DOHH2 (cell line): ENCODE results near the gene GAMT.

Experiments
- H3F3A ChIP-seq: fragments of 200-600 bp; sonication (generic), shearing (Covaris generic); 2 replicates; pipeline ENCODE4 v1.6.0; 2016; ENCODE audit warnings: antibody characterized with exemption, mild to moderate bottlenecking; ENCODE audit not compliant: control insufficient read depth, insufficient read depth
- H3K27ac ChIP-seq: fragments of 200-600 bp; sonication (generic); 2 replicates; pipeline ENCODE4 v1.5.1; 2014; ENCODE audit warnings: low read depth, mild to moderate bottlenecking, low read length, moderate library complexity
- H3K27me3 ChIP-seq: fragments of 200-600 bp; sonication (generic); 2 replicates; pipeline ENCODE4 v1.6.1; 2014; ENCODE audit warnings: mild to moderate bottlenecking, low read length, mixed read lengths; ENCODE audit not compliant: control insufficient read depth
- H3K36me3 ChIP-seq: fragments of 200-600 bp; sonication (generic); 2 replicates; pipeline ENCODE4 v1.6.1; 2014; ENCODE audit warnings: mild to moderate bottlenecking, low read length, moderate library complexity, mixed read lengths; ENCODE audit not compliant: control insufficient read depth
- H3K4me1 ChIP-seq: fragments of 200-600 bp; sonication (generic); 2 replicates; pipeline ENCODE4 v1.6.1; 2014; ENCODE audit warnings: mild to moderate bottlenecking, low read length, mixed read lengths; ENCODE audit not compliant: control insufficient read depth
- H3K4me2 ChIP-seq: fragments of 200-600 bp; sonication (generic); 2 replicates; pipeline ENCODE4 v1.6.0; 2014; ENCODE audit warnings: mild to moderate bottlenecking, low read length, moderate library complexity
- H3K4me3 ChIP-seq: fragments of 200-600 bp; sonication (generic); 2 replicates; pipeline ENCODE4 v1.5.1; 2014; ENCODE audit warnings: mild to moderate bottlenecking, low read length, mixed read lengths
- H3K79me2 ChIP-seq: fragments of 200-600 bp; sonication (generic); 2 replicates; pipeline ENCODE4 v1.6.1; 2014; ENCODE audit warnings: mild to moderate bottlenecking, low read length, mixed read lengths; ENCODE audit not compliant: control insufficient read depth
- H3K9me2 ChIP-seq: fragments of 200-600 bp; sonication (generic); replicated peaks from 2 replicates; pipeline ENCODE4 v1.6.1; 2014; ENCODE audit warnings: mild to moderate bottlenecking, low read length, mixed read lengths; ENCODE audit not compliant: control insufficient read depth
- H3K9me3 ChIP-seq: fragments of 200-600 bp; sonication (generic); 2 replicates; pipeline ENCODE4 v1.6.1; 2014; ENCODE audit warnings: antibody characterized with exemption, low read length, mixed read lengths; ENCODE audit not compliant: control insufficient read depth, insufficient read depth
- H4K20me1 ChIP-seq: fragments of 200-600 bp; sonication (generic); 2 replicates; pipeline ENCODE4 v1.6.0; 2014; ENCODE audit warnings: low read depth, mild to moderate bottlenecking, antibody characterized with exemption, low read length, moderate library complexity; ENCODE audit not compliant: control insufficient read depth, insufficient read depth
- CTCF ChIP-seq: fragments of 200-600 bp; sonication (generic); IDR thresholded peaks from one replicate; pipeline ENCODE4 v1.5.1; 2014; ENCODE audit warnings: antibody characterized with exemption, mild to moderate bottlenecking, low read depth, low read length; ENCODE audit not compliant: poor library complexity, severe bottlenecking
- EZH2phosphoT487 ChIP-seq: fragments of 200-600 bp; sonication (generic); IDR thresholded peaks from 2 replicates; pipeline ENCODE4 v1.6.1; 2017; ENCODE audit warnings: borderline replicate concordance, mild to moderate bottlenecking, antibody characterized with exemption, low read length, moderate library complexity, mixed read lengths

GAMT gene

GRCh38 chr19:1445185-1445931 is 44.0 kb upstream of the GAMT start:
- Histone ChIP-seq H3K9me3 (no peaks in the 10 kb centered on the region), H3K4me2 (peak overlapping the region; percentile 84), H3F3A (peaks cover 43% of the 10 kb centered on the region), H3K9me2 (no peaks in the 10 kb centered on the region), H3K79me2 (peaks cover 13% of the 10 kb centered on the region), H3K27ac (peak overlapping the region; percentile 53), H3K27me3 (peaks cover 29% of the 10 kb centered on the region), H3K4me1 (peaks cover 58% of the 10 kb centered on the region), H3K36me3 (peaks cover 25% of the 10 kb centered on the region), H3K4me3 (peak overlapping the region; percentile 71), H4K20me1 (peaks cover 12% of the 10 kb centered on the region; the same call in 1 of the 2 replicates)
- peak; percentile 87 for TF ChIP-seq CTCF
- no peak for TF ChIP-seq EZH2phosphoT487

- Histone ChIP-seq H3K9me2 (no peaks in the 10 kb centered on the region), H3K27me3 (peaks cover 4% of the 10 kb centered on the region), H3K79me2 (peaks cover 35% of the 10 kb centered on the region), H3K4me2 (peak overlapping the region; percentile 9; the same call in 1 of the 2 replicates), H3K4me1 (peaks cover 71% of the 10 kb centered on the region), H4K20me1 (peaks cover 22% of the 10 kb centered on the region), H3F3A (peaks cover 63% of the 10 kb centered on the region), H3K27ac (no peak overlapping the region), H3K4me3 (no peak overlapping the region), H3K9me3 (no peaks in the 10 kb centered on the region), H3K36me3 (peaks cover 46% of the 10 kb centered on the region)
- TF ChIP-seq CTCF (no peak), EZH2phosphoT487 (no peak)
Measured at GRCh38 chr19:1441677-1442438, 40.5 kb upstream of the GAMT start.

- peaks cover 73% of the 10 kb centered on the region for H3K4me1 ChIP-seq
- TF ChIP-seq CTCF (no peak), EZH2phosphoT487 (no peak)
- no peaks in the 10 kb centered on the region for H3K27me3 ChIP-seq
- peaks cover 69% of the 10 kb centered on the region for H3F3A ChIP-seq
- peak overlapping the region; percentile 87; the same call in 1 of the 2 replicates for H3K4me2 ChIP-seq
- H3K4me3 ChIP-seq = no peak overlapping the region
- peaks cover 35% of the 10 kb centered on the region for H3K79me2 ChIP-seq
- H4K20me1 ChIP-seq = peaks cover 22% of the 10 kb centered on the region
- H3K9me2 ChIP-seq = no peaks in the 10 kb centered on the region
- no peaks in the 10 kb centered on the region for H3K9me3 ChIP-seq
- peaks cover 46% of the 10 kb centered on the region for H3K36me3 ChIP-seq
- no peak overlapping the region for H3K27ac ChIP-seq
Measured at GRCh38 chr19:1441022-1441426, 39.7 kb upstream of the GAMT start.
